WERI-Rb-1 (cell line): ENCODE measurements around the gene GLB1L.

Experiments used
- DNase-seq: peaks from one replicate; pipeline ENCODE4 v3.0.0-alpha.2; 2020
- H3K27ac ChIP-seq: fragments of 250-450 bp; sonication (Bioruptor Pico); 2 replicates; pipeline ENCODE4 v1.5.1; 2020; ENCODE audit warnings: mild to moderate bottlenecking, moderate library complexity
- H3K27me3 ChIP-seq: fragments of 250-450 bp; sonication (Bioruptor Pico); 2 replicates; pipeline ENCODE4 v1.5.1; 2021; ENCODE audit warnings: mild to moderate bottlenecking, low read depth, moderate library complexity; ENCODE audit not compliant: insufficient read depth, severe bottlenecking
- H3K36me3 ChIP-seq: fragments of 250-450 bp; sonication (Bioruptor Pico); 2 replicates; pipeline ENCODE4 v1.5.1; 2020; ENCODE audit warnings: mild to moderate bottlenecking, moderate library complexity
- H3K4me3 ChIP-seq: 2 replicates; pipeline ENCODE4 v1.5.1; 2011; ENCODE audit warnings: low read depth, mild to moderate bottlenecking, control low read depth, low read length
- H3K9me3 ChIP-seq: fragments of 250-450 bp; sonication (Bioruptor Pico); 2 replicates; pipeline ENCODE4 v1.5.1; 2021; ENCODE audit warnings: mild to moderate bottlenecking, moderate library complexity; ENCODE audit not compliant: severe bottlenecking
- TF ChIP-seq, protein P1 (sequence below): IDR thresholded peaks from 2 replicates; pipeline ENCODE4 v1.5.1; 2011; ENCODE audit warnings: low read depth, mild to moderate bottlenecking, control low read depth, inconsistent platforms, low read length

Gene GLB1L

DNA sequence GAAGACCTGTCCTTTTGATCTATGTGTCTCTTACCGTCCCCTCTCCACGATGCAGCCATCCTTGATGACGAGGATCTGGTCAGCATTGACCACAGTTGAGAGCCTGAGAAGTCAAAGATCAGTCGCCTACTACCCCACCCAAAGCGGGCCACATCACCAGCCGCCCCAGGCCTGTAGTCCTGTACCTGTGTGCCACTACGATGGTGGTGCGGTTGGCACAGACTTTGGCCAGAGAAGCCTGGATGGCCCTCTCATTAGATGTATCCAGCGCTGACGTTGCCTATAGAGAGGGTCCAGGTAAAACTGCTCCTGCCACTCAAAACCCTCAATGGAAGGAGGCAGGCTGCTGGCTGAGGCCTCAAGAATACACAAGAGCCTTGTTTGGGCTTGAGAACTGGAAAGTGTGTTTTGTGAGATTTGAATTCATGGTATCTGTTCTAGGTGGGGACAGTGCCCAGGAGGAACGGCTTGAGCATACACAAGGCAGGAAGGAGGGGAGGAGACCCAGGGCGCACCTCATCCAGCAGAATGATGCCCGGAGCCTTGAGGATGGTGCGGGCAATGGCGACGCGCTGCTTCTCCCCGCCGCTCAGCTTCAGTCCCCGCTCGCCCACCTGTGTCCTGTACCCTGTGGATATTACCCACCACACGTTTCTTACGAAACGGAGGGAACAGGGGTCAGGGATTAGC, 34.9 kb downstream of the GLB1L start:
- H3K27ac ChIP-seq: no peak overlapping the region
- no peak overlapping the region for H3K4me3 ChIP-seq
- H3K36me3 ChIP-seq: peaks cover 76% of the 10 kb centered on the region
- TF ChIP-seq, protein P1, sequence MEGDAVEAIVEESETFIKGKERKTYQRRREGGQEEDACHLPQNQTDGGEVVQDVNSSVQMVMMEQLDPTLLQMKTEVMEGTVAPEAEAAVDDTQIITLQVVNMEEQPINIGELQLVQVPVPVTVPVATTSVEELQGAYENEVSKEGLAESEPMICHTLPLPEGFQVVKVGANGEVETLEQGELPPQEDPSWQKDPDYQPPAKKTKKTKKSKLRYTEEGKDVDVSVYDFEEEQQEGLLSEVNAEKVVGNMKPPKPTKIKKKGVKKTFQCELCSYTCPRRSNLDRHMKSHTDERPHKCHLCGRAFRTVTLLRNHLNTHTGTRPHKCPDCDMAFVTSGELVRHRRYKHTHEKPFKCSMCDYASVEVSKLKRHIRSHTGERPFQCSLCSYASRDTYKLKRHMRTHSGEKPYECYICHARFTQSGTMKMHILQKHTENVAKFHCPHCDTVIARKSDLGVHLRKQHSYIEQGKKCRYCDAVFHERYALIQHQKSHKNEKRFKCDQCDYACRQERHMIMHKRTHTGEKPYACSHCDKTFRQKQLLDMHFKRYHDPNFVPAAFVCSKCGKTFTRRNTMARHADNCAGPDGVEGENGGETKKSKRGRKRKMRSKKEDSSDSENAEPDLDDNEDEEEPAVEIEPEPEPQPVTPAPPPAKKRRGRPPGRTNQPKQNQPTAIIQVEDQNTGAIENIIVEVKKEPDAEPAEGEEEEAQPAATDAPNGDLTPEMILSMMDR: no peak
- H3K27me3 ChIP-seq: no peaks in the 10 kb centered on the region
- H3K9me3 ChIP-seq: no peaks in the 10 kb centered on the region
- no peak for DNase-seq

DNA sequence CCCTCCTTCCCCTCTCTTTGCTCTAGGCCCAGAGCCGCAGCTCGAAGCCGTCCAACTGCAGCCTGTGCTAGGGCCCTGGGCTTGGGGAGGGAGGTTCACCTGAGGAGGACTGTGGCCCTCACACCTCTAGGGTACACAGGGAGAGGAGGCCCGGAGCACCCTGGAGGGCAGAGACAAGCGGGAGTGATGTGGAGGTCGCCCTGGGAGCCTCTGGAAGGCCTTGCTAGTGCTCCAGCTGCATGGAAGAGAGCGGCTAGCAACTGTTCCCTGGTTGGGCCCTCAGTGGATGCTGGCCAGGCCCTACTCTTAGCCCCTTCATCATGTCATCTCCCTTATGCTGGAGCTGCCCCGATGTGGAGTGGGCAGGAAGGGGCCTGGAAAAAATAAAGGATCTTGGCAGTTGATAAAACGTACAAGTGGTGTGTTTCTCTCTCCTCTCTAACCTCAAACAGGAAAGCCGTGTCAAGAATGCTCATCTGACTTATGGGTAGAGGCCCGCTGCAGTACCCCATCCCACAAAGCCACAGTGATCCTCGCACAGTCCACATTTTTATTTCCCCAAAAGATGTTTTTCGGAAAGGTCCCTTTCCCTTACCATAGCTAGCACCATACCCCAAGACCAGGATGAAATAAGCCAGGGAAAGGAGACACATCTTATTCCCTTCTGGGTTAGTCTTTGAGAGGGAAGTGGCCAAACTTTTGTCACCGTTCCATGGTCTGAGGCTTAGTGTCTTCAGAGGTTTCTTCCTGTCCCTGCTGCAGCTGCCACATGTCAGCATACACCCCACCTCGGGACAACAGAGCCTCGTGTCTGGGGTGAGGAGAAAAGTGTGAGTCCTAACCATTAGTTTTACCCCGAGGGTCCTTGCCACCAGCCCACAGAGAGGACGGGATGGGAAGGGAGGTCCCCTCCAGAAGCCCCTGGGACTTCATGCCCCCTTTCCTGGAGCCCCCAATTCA, 35.7 kb downstream of the GLB1L start:
- Histone ChIP-seq H3K36me3 (peaks cover 68% of the 10 kb centered on the region), H3K27me3 (no peaks in the 10 kb centered on the region), H3K4me3 (no peak overlapping the region), H3K9me3 (no peaks in the 10 kb centered on the region), H3K27ac (no peak overlapping the region)
- TF ChIP-seq, protein P1: no peak
- DNase-seq: no peak

DNA sequence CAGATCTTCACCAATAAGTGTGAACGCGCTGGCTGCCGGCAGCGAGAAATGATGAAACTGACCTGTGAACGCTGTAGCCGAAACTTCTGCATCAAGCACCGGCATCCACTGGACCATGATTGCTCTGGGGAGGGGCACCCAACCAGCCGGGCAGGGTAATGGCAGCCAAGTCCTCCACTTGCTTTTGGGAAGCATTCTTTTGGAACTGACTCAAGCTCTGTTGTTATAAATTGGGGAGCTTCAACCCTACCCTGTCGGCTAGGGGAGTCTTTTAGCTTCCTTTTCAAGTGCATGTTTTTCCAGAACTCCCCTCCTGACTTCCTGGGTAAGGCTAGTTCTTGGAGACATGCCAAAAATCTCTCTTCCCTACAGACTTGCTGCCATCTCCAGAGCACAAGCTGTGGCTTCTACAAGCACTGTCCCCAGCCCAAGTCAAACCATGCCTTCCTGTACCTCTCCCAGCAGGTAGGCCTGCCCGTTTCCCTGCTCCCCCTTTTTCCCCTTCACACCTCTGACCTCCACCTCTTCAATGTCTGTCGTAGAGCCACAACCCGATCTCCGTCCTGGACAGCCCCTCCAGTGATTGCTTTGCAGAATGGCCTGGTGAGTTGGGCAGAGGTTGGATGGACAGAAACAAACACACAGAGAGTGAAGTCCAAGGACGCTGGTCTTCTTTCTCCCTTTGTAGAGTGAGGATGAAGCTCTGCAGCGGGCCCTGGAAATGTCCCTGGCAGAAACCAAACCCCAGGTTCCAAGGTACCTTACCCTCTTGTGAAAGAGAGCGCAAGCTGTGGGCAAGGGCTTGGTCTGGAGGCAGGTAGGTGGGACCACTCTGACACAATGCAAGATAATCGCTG, 37.1 kb downstream of the GLB1L start:
- peaks cover 54% of the 10 kb centered on the region for H3K36me3 ChIP-seq
- H3K27ac ChIP-seq: no peak overlapping the region
- H3K4me3 ChIP-seq: no peak overlapping the region
- H3K9me3 ChIP-seq: no peaks in the 10 kb centered on the region
- TF ChIP-seq, protein P1: no peak
- no peak for DNase-seq
- no peaks in the 10 kb centered on the region for H3K27me3 ChIP-seq

DNA sequence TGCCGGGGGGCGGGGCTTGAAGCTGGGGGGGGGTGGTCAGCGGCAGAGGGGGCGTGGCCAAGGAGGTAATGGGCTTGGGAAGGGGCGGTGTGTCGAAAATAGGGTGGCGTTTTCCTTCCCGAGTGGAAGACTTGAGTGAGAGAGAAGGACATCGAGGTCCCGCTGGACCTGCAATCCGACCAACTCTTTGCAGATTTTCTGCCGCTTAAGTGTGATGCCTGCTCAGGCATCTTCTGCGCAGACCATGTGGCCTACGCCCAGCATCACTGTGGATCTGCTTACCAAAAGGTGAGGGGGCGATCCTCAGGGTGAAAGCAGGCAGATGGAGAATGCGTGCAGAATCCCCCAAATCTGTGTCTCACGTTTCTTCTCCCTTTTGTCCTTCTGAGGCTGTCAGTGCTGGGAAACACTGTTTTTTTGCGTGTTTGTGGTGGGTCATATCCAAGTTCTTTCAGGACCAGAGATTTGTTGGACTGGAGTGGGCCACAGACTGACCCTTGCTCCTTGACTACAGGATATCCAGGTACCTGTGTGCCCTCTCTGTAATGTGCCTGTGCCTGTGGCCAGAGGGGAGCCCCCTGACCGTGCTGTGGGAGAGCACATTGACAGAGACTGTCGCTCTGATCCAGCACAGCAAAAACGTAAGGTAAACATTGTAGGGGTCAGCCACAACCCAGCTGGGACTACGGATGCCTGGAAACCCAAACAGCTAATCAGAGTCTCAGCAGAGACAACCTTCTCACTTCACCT, 37.9 kb downstream of the GLB1L start:
- DNase-seq: no peak
- Histone ChIP-seq H3K27me3 (no peaks in the 10 kb centered on the region), H3K4me3 (peak overlapping the region; percentile 62), H3K9me3 (no peaks in the 10 kb centered on the region), H3K27ac (peak overlapping the region; percentile 87), H3K36me3 (peaks cover 46% of the 10 kb centered on the region)
- TF ChIP-seq, protein P1: no peak
